ENCODE measurements around the gene KIF26B. TPM values are rescaled to one million over a fixed set of nuclear protein-coding genes. Genes with fewer than 3 reads are reported as not detected.

The KIF26B gene
- polyA plus RNA-seq, 1 of the 3 experiments (the other 2 are of a cell fraction) = 2.6 TPM

- no peaks in the 10 kb centered on the region for H3F3A ChIP-seq (replicated peaks; ENCODE audit: insufficient read depth)
- H3K4me2 ChIP-seq = no peak overlapping the region
- no peaks in the 10 kb centered on the region for H4K20me1 ChIP-seq (ENCODE audit: insufficient read depth)
- no peaks in the 10 kb centered on the region for H3K27me3 ChIP-seq (ENCODE audit: insufficient read depth)
- TF ChIP-seq TAF1 (IDR thresholded peaks at IDR 0.05; ENCODE audit: borderline replicate concordance, low read depth, low read length) = no peak
- no peak for TF ChIP-seq FOXJ3 (CRISPR knock-in tag; IDR thresholded peaks at IDR 0.05)
- TF ChIP-seq PBX3 (IDR thresholded peaks at IDR 0.05) = no peak
- TF ChIP-seq YY1 (IDR thresholded peaks at IDR 0.05; ENCODE audit: low read depth) = no peak
- H2AFZ ChIP-seq (ENCODE audit: low read depth) = no peak overlapping the region
- WGBS (ENCODE audit: low lambda C conversion rate) = 79% methylated on average over 1 of the region's 1 CpG
- H3K9me2 ChIP-seq = no peaks in the 10 kb centered on the region
- H3K9me3 ChIP-seq = peaks cover 22% of the 10 kb centered on the region; the same call in 1 of the 2 replicates
- ChIA-PET POLR2A (no interaction called here), CTCF (no interaction called here)
- peaks cover 21 to 26% of the 10 kb centered on the region in 2 experiments for H3K36me3 ChIP-seq (replicated peaks in 1 of 2; ENCODE audit: control insufficient read depth in 1 of 2, insufficient read depth in 2 of 2, low read length in 1 of 2)
- H3K4me1 ChIP-seq (ENCODE audit: control insufficient read depth in 1 of 2, insufficient read depth in 2 of 2, low read depth in 1 of 2, low read length in 1 of 2) = no peaks in the 10 kb centered on the region
- no peaks in the 10 kb centered on the region for H3K79me2 ChIP-seq (ENCODE audit: insufficient read depth)
- H3K9ac ChIP-seq = no peak overlapping the region
- no peak for DNase-seq
- no peak overlapping the region for H3K27ac ChIP-seq (ENCODE audit: low read depth in 2 of 2, low read length in 1 of 2)
- H3K4me3 ChIP-seq (ENCODE audit: low read depth in 2 of 2, low read length in 1 of 2) = no peak overlapping the region; a peak in 1 of 4 replicates
Measured at GRCh38 chr1:245641384-245641783, 486.6 kb downstream of the KIF26B start.

- Histone ChIP-seq H3K36me3 (replicated peaks in 1 of 2; ENCODE audit: control insufficient read depth in 1 of 2, insufficient read depth in 2 of 2, low read length in 1 of 2) (peaks cover 14 to 53% of the 10 kb centered on the region in 2 experiments), H3K4me2 (no peak overlapping the region), H3K4me3 (ENCODE audit: low read depth in 2 of 2, low read length in 1 of 2) (no peak overlapping the region), H2AFZ (ENCODE audit: low read depth) (no peak overlapping the region), H3K79me2 (ENCODE audit: insufficient read depth) (no peaks in the 10 kb centered on the region), H3K4me1 (ENCODE audit: control insufficient read depth in 1 of 2, insufficient read depth in 2 of 2, low read depth in 1 of 2, low read length in 1 of 2) (no peaks in the 10 kb centered on the region), H3K27me3 (ENCODE audit: insufficient read depth) (no peaks in the 10 kb centered on the region), H3K27ac (ENCODE audit: low read depth in 2 of 2, low read length in 1 of 2) (no peak overlapping the region), H3K9ac (no peak overlapping the region), H4K20me1 (ENCODE audit: insufficient read depth) (no peaks in the 10 kb centered on the region), H3K9me3 (peaks cover 19% of the 10 kb centered on the region; the same call in 1 of the 2 replicates), H3F3A (replicated peaks; ENCODE audit: insufficient read depth) (no peaks in the 10 kb centered on the region), H3K9me2 (no peaks in the 10 kb centered on the region)
- DNase-seq = no peak
- CTCF ChIA-PET = interaction anchor here (1.8 kb wide), 1 partner anchor 13 kb away, joined by 5 read pairs; no protein-coding TSS in a partner anchor
- WGBS (ENCODE audit: low lambda C conversion rate) = 71% methylated on average over 4 of the region's 4 CpGs
- POLR2A ChIA-PET = no interaction called here
- no peak for TF ChIP-seq RCOR1 (IDR thresholded peaks at IDR 0.05; ENCODE audit: low read length)
- TF ChIP-seq CHD2 (IDR thresholded peaks at IDR 0.05; ENCODE audit: low read length, partially characterized antibody) = no peak
- no peak for TF ChIP-seq PBX3 (IDR thresholded peaks at IDR 0.05)
- no peak for TF ChIP-seq IRF3 (IDR thresholded peaks at IDR 0.05; ENCODE audit: low read depth, low read length)
- TF ChIP-seq POLR2AphosphoS5 (IDR thresholded peaks at IDR 0.05; ENCODE audit: low read depth, low read length) = no peak
- no peak for TF ChIP-seq NRF1 (IDR thresholded peaks at IDR 0.05; ENCODE audit: low read depth, low read length)
- TF ChIP-seq MEF2A (IDR thresholded peaks at IDR 0.05; ENCODE audit: borderline replicate concordance, low read depth) = no peak
- no peak for TF ChIP-seq YY1 (IDR thresholded peaks at IDR 0.05; ENCODE audit: low read depth)
- no peak for TF ChIP-seq RAD21 (IDR thresholded peaks at IDR 0.05; ENCODE audit: low read length)
- no peak for TF ChIP-seq SIN3A (IDR thresholded peaks at IDR 0.05; ENCODE audit: borderline replicate concordance, low read depth, low read length)
- no peak for TF ChIP-seq USF1 (IDR thresholded peaks at IDR 0.05; ENCODE audit: borderline replicate concordance, low read depth)
- no peak for TF ChIP-seq TAF1 (IDR thresholded peaks at IDR 0.05; ENCODE audit: borderline replicate concordance, low read depth, low read length)
- no peak for TF ChIP-seq FOXM1 (IDR thresholded peaks at IDR 0.05; ENCODE audit: low read depth)
- no peak for TF ChIP-seq GATA2 (CRISPR knock-in tag; IDR thresholded peaks at IDR 0.05)
- no peak for TF ChIP-seq FOSL2 (IDR thresholded peaks at IDR 0.05; ENCODE audit: borderline replicate concordance, low read depth)
- TF ChIP-seq GABPA (IDR thresholded peaks at IDR 0.05; ENCODE audit: low read depth) = no peak
- no peak for TF ChIP-seq TEAD4 (IDR thresholded peaks at IDR 0.05; ENCODE audit: borderline replicate concordance, insufficient read depth)
Measured at GRCh38 chr1:245645406-245645805, 490.6 kb downstream of the KIF26B start.

Measured in SK-N-SH (cell line).